GM19397 (cell line): ENCODE results near the gene SEMA5B.

Source experiments
- ATAC-seq: cut with Tn5 transposase; IDR thresholded peaks from one replicate; pipeline ENCODE4 v1.9.1; 2021; ENCODE audit warnings: mild to moderate bottlenecking, moderate library complexity; ENCODE audit not compliant: unreplicated experiment

Gene SEMA5B

GRCh38 chr3:123027292-123028232 lies at the start of gene SEMA5B:
Gene SEMA5B (minus strand): TSS chr3:123027763. CDS start chr3:122961263, 66,500 bp downstream.
- ATAC-seq: no peak

- no peak for ATAC-seq
These were observed 49.2 kb upstream of the SEMA5B start for GRCh38 chr3:123076496-123077418.

DNA sequence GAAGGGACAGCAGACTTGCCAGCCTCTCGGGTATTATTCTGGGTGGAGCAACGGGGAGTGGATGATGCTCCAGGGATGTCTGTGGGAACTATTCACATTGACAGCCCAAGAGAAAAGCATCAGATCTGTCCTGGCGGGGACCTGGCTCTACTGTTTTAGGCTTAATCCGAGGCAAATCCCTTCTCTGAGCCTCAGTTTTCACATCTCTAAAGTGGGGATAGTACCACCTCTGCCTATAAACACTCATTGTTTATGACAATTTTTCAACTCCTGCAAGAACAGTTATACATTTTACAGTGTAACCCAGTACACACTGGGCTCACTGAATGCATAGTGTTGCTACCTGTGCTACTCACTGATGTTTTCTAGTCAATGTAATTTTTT lies 48.5 kb upstream of the SEMA5B start:
- ATAC-seq: no peak

DNA sequence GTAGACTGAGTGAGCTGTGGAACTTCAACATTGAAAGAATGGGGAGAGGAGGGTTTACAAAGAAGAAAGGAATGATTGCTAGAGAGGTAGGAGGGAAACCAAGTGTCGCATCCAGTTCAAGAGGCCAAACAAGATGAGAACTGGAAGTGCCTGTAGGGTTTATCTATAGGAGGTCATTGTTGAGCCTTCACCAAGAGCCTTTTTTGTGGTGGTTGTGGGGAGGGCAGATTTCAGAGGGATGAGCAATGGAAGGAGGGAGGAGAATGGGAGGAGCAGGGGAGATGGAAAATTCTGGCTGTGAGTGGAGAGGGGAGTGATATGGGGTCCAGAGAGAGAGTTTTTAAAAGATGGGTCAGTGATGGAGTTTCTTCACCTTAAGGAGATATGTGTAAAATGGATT lies 47.8 kb upstream of the SEMA5B start:
- no peak for ATAC-seq

DNA sequence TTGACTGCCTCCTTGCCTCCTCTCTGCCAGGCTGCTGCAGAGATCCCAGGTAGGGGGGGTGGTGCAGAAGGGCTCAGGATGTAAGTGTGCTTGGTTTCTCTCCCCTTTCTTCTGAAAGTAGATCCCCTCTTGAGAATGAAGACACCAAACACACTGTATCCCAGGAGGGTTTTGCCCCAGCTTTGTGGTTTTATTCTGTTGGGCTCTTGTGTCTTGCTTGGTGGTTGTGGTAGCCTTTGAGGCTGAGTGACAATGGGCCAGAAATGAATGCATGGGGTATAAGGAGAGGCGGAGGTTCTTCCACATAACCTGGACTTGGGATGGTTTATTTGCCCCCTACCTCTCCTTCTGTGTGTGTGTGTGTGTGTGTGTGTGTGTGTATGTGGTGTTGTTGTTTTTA lies 45.0 kb upstream of the SEMA5B start:
- no peak for ATAC-seq

DNA sequence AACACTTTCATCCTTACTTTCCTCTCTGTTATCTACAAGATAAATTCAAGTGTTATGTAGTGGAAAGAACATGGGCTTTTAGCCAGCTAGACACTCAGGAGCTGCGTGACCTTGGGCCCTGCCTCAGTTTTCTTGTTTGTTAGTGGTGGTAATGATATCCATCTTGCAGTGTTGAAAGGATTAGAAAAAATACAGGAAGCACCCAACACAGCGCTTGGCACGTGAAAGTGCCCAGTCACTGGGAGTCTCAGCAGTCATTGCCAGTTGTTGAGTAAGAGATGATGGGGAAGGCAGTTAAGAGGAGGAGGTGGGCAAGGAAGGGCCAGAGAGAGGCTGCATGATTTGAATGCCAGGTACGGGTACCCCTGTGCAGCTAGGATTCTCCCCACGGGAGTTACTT lies 44.6 kb upstream of the SEMA5B start:
- no peak for ATAC-seq

GRCh38 chr3:123071581-123071980 lies 44.0 kb upstream of the SEMA5B start:
- no peak for ATAC-seq

DNA sequence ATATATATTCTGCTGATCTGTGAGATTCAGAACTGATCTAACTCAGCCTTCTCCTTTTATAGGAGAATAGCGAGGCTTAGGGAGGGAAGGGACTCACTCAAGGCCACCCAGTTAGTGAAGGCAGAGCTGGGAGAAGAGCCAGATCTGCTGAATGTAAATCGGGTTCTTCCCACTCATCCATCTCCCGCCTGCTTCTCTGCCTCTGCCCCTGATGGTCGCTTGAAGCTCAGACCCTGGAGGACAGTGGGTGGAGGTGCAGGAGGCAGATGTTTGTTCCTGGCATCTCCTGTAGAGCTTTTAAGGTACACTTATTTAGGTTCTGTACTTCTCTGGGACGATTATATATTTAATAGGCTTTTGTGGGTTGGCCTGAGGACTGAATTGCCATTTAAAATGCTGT lies 43.6 kb upstream of the SEMA5B start:
- ATAC-seq: no peak

DNA sequence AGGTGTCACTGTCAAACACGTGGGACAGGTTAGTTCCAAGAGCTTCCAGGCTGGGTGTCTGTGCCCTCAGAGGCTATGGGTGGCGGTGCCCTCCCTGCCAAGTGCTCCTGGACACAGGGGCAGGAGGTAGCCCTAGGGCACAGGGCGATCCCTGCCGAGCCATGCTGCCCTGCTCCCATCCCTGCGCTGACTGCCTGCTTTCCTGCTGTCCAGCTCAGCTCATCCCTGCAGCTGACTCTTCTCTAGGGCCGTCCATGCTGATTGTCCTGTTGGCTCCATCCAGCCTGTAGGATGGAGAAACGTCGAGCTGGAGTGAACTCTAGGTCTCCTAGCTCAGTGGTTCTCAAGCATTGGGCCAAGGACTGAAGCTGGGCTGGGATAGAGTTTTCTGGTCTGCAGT lies 42.9 kb upstream of the SEMA5B start:
- ATAC-seq: no peak

DNA sequence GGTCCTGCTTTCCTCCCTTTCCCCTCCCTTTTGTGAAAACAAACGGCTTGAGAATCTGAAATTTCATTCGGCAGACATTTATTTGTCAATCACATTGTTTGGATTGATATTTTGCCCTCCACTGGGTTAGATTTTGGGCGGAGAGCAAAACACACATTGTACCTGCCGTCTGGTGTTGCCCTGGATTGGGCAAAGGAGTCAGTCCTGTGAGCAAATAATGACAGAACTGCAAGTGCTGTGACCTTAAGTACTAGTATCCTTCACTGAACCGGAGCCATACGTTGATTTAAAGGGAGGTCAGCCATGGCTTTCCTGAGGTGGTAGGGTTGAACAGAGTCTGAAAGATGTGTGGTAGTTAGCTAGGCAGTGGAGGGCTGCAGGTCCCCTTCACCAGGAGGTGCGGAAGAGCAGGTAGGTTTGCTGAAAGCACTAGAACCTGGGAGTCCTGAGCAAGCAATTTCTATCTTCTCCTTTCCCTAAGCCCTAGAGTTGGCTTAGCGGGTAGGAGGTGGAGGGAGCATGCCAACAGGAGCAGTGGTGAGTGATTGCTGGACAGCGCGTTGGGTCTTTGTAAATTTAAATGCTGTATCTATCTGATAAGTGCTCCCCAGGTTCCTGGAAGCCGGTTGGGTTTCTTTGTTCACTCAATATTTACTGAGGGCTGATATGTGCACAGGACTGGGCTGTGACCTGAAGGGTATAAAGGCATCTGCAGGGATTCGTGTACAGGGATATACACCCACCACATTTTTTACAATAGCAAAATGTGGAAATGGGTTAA lies 41.2 kb upstream of the SEMA5B start:
- ATAC-seq: no peak

GRCh38 chr3:123067689-123068600 lies 40.4 kb upstream of the SEMA5B start:
- no peak for ATAC-seq

- ATAC-seq: peak; percentile 89
These were observed 39.5 kb upstream of the SEMA5B start, which contains the start of gene PDIA5 for GRCh38 chr3:123066896-123067688. Gene PDIA5 (plus strand): TSS chr3:123067025. CDS start chr3:123067165, 140 bp downstream.

- ATAC-seq: no peak
These were observed 39.0 kb upstream of the SEMA5B start for GRCh38 chr3:123066599-123066895.

- no peak for ATAC-seq
These were observed 37.4 kb upstream of the SEMA5B start for GRCh38 chr3:123064914-123065313.

DNA sequence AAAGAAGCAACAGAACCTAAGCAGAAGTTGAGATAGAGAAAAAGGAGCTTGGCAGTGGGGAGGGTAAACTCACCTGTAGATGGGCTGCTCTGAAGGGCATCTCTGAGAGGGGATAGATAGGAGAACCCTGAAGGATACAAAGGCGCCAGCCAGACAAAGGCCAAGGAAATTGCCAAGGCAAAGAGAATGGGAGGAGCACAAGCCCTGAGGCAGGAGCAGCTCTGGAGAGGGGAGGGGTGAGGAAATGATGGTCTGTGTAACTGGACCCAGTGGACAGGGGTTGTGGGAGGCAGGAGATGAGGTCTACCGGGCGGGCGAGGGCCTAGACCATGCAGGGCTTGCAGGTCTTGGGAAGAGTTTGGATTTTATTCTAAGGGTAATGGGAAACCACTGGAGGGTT lies 36.9 kb upstream of the SEMA5B start:
- no peak for ATAC-seq

- no peak for ATAC-seq
These were observed 35.5 kb upstream of the SEMA5B start for GRCh38 chr3:123063034-123063433.

DNA sequence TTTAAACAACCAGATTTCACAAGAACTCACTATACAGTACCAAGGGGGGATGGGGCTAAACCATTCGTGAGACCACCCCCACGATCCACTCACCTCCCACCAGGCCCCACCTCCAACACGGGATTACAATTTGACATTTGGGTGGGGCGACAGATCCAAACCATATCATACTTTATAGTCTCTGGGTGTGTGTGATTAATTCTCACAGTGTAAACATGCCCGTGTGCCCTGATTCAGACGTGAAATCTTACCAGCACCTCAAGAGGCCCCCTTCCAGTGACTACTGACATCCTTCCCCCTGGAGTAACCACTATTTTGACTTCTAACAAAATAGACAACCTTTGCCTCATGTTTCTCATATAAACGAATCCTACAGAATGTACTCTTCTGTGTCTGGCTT lies 34.3 kb upstream of the SEMA5B start:
- ATAC-seq: no peak

DNA sequence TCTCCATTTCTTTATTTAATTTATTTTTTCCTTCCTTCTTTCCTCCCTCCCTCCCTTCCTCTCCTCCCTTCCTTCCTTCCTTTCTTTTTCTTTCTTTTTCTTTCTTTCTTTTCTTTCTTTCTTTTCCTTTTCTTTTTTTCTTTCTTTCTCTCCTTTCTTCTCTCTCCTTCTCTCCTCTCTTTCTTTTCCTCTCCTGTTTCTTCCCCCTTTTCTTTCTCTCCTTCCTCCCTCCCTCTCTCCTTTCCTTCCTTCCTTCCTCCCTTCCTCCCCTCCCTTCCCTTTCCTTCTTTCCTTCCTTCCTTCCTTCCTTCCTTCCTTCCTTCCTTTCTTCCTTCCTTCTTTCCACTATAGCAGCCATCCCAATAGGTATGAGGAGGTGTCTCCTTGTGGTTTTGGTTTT lies 32.5 kb upstream of the SEMA5B start:
- ATAC-seq: no peak

GRCh38 chr3:123058505-123058904 lies 30.9 kb upstream of the SEMA5B start:
- no peak for ATAC-seq
